ENCODE results near the gene USP47.

Gene USP47

DNA sequence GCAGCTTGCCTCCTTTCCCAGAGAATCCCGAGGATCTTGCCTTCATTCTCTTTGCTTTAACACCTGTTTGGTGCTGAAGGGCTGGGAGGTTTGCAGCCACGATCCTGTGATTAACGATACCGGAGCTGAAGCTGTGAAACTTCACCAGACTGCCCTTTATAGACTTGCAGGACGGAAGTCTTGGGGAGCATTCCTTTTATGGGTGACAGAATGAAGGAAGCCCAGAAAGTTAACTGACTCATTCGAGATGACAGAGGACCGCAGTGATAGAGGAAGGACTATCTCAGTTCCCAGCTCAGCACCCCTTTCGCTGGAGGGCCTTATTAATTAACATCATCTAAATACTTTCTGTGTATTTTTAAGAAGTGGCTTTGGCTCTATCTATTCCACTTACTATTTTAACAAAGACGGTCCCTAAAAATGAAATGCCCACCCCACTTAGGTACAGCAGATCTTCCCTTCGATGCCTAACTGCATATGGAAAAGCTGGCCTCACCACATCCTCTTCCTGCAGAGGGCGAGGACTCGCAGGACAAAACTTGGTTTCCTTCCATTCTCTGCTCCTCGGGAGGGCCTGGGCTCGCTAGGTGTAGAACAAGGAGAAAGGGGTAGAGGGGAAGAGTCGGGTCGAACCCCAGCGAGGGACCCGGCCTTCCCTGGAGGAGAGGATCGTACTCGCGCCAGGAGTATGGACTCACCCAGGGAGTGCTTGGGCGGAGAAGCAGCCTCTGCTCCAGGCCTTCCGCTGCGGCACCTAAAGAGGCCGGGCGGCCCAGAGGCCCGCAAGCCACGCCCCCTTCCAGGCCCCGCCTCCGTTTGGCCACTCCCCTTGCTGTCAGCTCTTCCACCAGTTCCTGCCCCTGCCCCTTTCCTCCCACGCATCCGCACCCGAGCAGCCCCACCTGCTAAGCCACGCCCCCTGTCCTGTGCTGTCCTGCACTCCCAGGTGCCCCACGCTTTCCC lies 30.7 kb upstream of the USP47 start:
- no peak for TF ChIP-seq EZH2phosphoT487 (IDR thresholded peaks at IDR 0.05; ENCODE audit: borderline replicate concordance, low read length)
- TF ChIP-seq, protein P1, sequence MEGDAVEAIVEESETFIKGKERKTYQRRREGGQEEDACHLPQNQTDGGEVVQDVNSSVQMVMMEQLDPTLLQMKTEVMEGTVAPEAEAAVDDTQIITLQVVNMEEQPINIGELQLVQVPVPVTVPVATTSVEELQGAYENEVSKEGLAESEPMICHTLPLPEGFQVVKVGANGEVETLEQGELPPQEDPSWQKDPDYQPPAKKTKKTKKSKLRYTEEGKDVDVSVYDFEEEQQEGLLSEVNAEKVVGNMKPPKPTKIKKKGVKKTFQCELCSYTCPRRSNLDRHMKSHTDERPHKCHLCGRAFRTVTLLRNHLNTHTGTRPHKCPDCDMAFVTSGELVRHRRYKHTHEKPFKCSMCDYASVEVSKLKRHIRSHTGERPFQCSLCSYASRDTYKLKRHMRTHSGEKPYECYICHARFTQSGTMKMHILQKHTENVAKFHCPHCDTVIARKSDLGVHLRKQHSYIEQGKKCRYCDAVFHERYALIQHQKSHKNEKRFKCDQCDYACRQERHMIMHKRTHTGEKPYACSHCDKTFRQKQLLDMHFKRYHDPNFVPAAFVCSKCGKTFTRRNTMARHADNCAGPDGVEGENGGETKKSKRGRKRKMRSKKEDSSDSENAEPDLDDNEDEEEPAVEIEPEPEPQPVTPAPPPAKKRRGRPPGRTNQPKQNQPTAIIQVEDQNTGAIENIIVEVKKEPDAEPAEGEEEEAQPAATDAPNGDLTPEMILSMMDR (IDR thresholded peaks at IDR 0.05; ENCODE audit: low read depth, low read length, poor library complexity, severe bottlenecking): no peak
- H3K27ac ChIP-seq (ENCODE audit: low read depth, low read length): no peak overlapping the region

GRCh38 chr11:11813288-11813962 lies 28.3 kb upstream of the USP47 start:
- Histone ChIP-seq H3K27me3 (ENCODE audit: control insufficient read depth, low read length) (0 out of 2 replicates have a peak, but pooled peaks cover 3% of the 10 kb centered on the region), H3K79me2 (ENCODE audit: control insufficient read depth, low read length) (no peaks in the 10 kb centered on the region), H3K4me1 (ENCODE audit: control insufficient read depth, low read length) (no peaks in the 10 kb centered on the region), H3K27ac (ENCODE audit: low read depth, low read length) (no peak overlapping the region), H3K4me2 (ENCODE audit: low read length) (no peak overlapping the region), H3F3A (ENCODE audit: control insufficient read depth, insufficient read depth) (no peaks in the 10 kb centered on the region), H3K36me3 (ENCODE audit: control insufficient read depth, low read length) (no peaks in the 10 kb centered on the region), H3K9me2 (replicated peaks; ENCODE audit: control insufficient read depth, low read length) (no peaks in the 10 kb centered on the region), H4K20me1 (ENCODE audit: control insufficient read depth, insufficient read depth, low read depth, low read length) (no peaks in the 10 kb centered on the region), H3K9me3 (ENCODE audit: control insufficient read depth, insufficient read depth, low read length) (no peaks in the 10 kb centered on the region), H3K4me3 (ENCODE audit: low read length) (no peak overlapping the region)
- TF ChIP-seq, protein P1 (IDR thresholded peaks at IDR 0.05; ENCODE audit: low read depth, low read length, poor library complexity, severe bottlenecking): no peak
- TF ChIP-seq EZH2phosphoT487 (IDR thresholded peaks at IDR 0.05; ENCODE audit: borderline replicate concordance, low read length): no peak

More for the DNA sequence above, 30.7 kb upstream of the USP47 start:
- Histone ChIP-seq H3K4me1 (ENCODE audit: control insufficient read depth, low read length) (no peaks in the 10 kb centered on the region), H3K79me2 (ENCODE audit: control insufficient read depth, low read length) (no peaks in the 10 kb centered on the region), H3K9me3 (ENCODE audit: control insufficient read depth, insufficient read depth, low read length) (no peaks in the 10 kb centered on the region), H3K9me2 (replicated peaks; ENCODE audit: control insufficient read depth, low read length) (no peaks in the 10 kb centered on the region), H3F3A (ENCODE audit: control insufficient read depth, insufficient read depth) (no peaks in the 10 kb centered on the region), H3K4me2 (ENCODE audit: low read length) (no peak overlapping the region), H3K4me3 (ENCODE audit: low read length) (no peak overlapping the region), H3K27me3 (ENCODE audit: control insufficient read depth, low read length) (peaks cover 15% of the 10 kb centered on the region; the same call in 1 of the 2 replicates), H4K20me1 (ENCODE audit: control insufficient read depth, insufficient read depth, low read depth, low read length) (no peaks in the 10 kb centered on the region), H3K36me3 (ENCODE audit: control insufficient read depth, low read length) (no peaks in the 10 kb centered on the region)

GRCh38 chr11:11814614-11815452 lies 26.9 kb upstream of the USP47 start:
- no peak for TF ChIP-seq EZH2phosphoT487 (IDR thresholded peaks at IDR 0.05; ENCODE audit: borderline replicate concordance, low read length)
- TF ChIP-seq, protein P1 (IDR thresholded peaks at IDR 0.05; ENCODE audit: low read depth, low read length, poor library complexity, severe bottlenecking): no peak
- H3K27ac ChIP-seq (ENCODE audit: low read depth, low read length): no peak overlapping the region
- no peaks in the 10 kb centered on the region for H3F3A ChIP-seq (ENCODE audit: control insufficient read depth, insufficient read depth)
- 0 out of 2 replicates have a peak, but pooled peaks cover 3% of the 10 kb centered on the region for H3K27me3 ChIP-seq (ENCODE audit: control insufficient read depth, low read length)
- no peaks in the 10 kb centered on the region for H3K9me2 ChIP-seq (replicated peaks; ENCODE audit: control insufficient read depth, low read length)
- no peaks in the 10 kb centered on the region for H3K36me3 ChIP-seq (ENCODE audit: control insufficient read depth, low read length)
- H3K4me3 ChIP-seq (ENCODE audit: low read length): no peak overlapping the region
- H3K9me3 ChIP-seq (ENCODE audit: control insufficient read depth, insufficient read depth, low read length): no peaks in the 10 kb centered on the region
- H3K4me1 ChIP-seq (ENCODE audit: control insufficient read depth, low read length): no peaks in the 10 kb centered on the region
- H3K4me2 ChIP-seq (ENCODE audit: low read length): no peak overlapping the region
- H3K79me2 ChIP-seq (ENCODE audit: control insufficient read depth, low read length): no peaks in the 10 kb centered on the region
- no peaks in the 10 kb centered on the region for H4K20me1 ChIP-seq (ENCODE audit: control insufficient read depth, insufficient read depth, low read depth, low read length)

Data from DOHH2 (cell line).